Suprapubic skin (tissue), 4 donors: Measurements from ENCODE around the gene METTL17.

Source experiments
- CTCF ChIP-seq, 2 donors: fragments of 200-600 bp in 1 of 2; fragments of 450-650 bp in 1 of 2; sonication (generic) in 1 of 2; IDR thresholded peaks; one replicate each; pipeline ENCODE4 v1.5.1; 2016 to 2019; ENCODE audit warnings: antibody characterized with exemption in 2 of 2, mild to moderate bottlenecking in 1 of 2, moderate library complexity in 1 of 2
- POLR2A ChIP-seq, 2 donors: fragments of 450-650 bp; IDR thresholded peaks; one replicate each; pipeline ENCODE4 v1.6.1; 2017; ENCODE audit warnings: antibody characterized with exemption in 2 of 2, mild to moderate bottlenecking in 2 of 2, moderate library complexity in 2 of 2
- POLR2AphosphoS5 ChIP-seq, 3 donors: sonication (generic); formaldehyde crosslinking; IDR thresholded peaks; one replicate each; pipeline ENCODE4 v1.6.1; 2017; ENCODE audit warnings: antibody characterized with exemption in 3 of 3

- TF ChIP-seq POLR2A (IDR thresholded peaks at IDR 0.05) (no peak), POLR2AphosphoS5 (IDR thresholded peaks at IDR 0.05) (no peak), CTCF (IDR thresholded peaks at IDR 0.05) (no peak)
These were observed 886 bp upstream of the METTL17 start for GRCh38 chr14:20988717-20989470.
